Keratinocyte (primary cell): ENCODE data around the gene SERPINI1. TPM values are rescaled to one million over a fixed set of nuclear protein-coding genes. Genes with fewer than 3 reads are reported as not detected.

Source experiments
- DNase-seq: peaks from one replicate; pipeline ENCODE4 v3.0.0-alpha.2; 2011; ENCODE audit warnings: low read depth, missing footprints, low spot score
- FAIRE-seq: peaks from 2 replicates; lab custom pipeline; 2011; peaks lifted over from hg19 to GRCh38; lab: Jason Lieb, UNC
- H2AFZ ChIP-seq: 2 replicates; pipeline ENCODE4 v1.6.0; 2012; ENCODE audit warnings: low read length, control low read depth, inconsistent platforms; ENCODE audit not compliant: control insufficient read depth
- H3K27ac ChIP-seq: 2 replicates; pipeline ENCODE4 v1.5.1; 2011; ENCODE audit warnings: low read length; ENCODE audit not compliant: control insufficient read depth, insufficient read depth
- H3K27me3 ChIP-seq: 3 replicates; pipeline ENCODE4 v1.6.0; 2011; ENCODE audit warnings: low read length; ENCODE audit not compliant: control insufficient read depth, insufficient read depth; ENCODE audit errors: extremely low read depth
- H3K36me3 ChIP-seq, 2 experiments: 2 replicates in 1 of 2; 3 replicates in 1 of 2; pipeline ENCODE4 v1.5.1; 2011; ENCODE audit warnings: low read length in 2 of 2, mild to moderate bottlenecking in 1 of 2; ENCODE audit not compliant: control insufficient read depth in 2 of 2, insufficient read depth in 2 of 2; ENCODE audit errors: extremely low read depth in 1 of 2
- H3K4me1 ChIP-seq: 3 replicates; pipeline ENCODE4 v1.5.1; 2011; ENCODE audit warnings: low read length; ENCODE audit not compliant: control insufficient read depth, insufficient read depth; ENCODE audit errors: extremely low read depth
- H3K4me2 ChIP-seq: 3 replicates; pipeline ENCODE4 v1.6.0; 2011; ENCODE audit warnings: low read depth, low read length; ENCODE audit not compliant: control insufficient read depth, insufficient read depth; ENCODE audit errors: extremely low read depth
- H3K4me3 ChIP-seq, 3 experiments: fragments of 200-600 bp in 1 of 3; sonication (generic) in 1 of 3; 2 replicates in 2 of 3; 3 replicates in 1 of 3; pipeline ENCODE4 v1.5.1; 2011 to 2016; ENCODE audit warnings: low read length in 3 of 3, mild to moderate bottlenecking in 3 of 3, control low read depth in 2 of 3, inconsistent platforms in 1 of 3, low read depth in 1 of 3, mixed read lengths in 1 of 3, mixed run types in 1 of 3, moderate library complexity in 1 of 3; ENCODE audit not compliant: control insufficient read depth in 2 of 3, insufficient read depth in 2 of 3; ENCODE audit errors: extremely low read depth in 1 of 3
- H3K79me2 ChIP-seq: 2 replicates; pipeline ENCODE4 v1.6.0; 2012; ENCODE audit warnings: low read length; ENCODE audit not compliant: control insufficient read depth, insufficient read depth
- H3K9ac ChIP-seq: 3 replicates; pipeline ENCODE4 v1.6.0; 2011; ENCODE audit warnings: low read length; ENCODE audit not compliant: control insufficient read depth, insufficient read depth; ENCODE audit errors: extremely low read depth
- H3K9me1 ChIP-seq: 3 replicates; pipeline ENCODE4 v1.6.0; 2011; ENCODE audit warnings: low read length; ENCODE audit not compliant: control insufficient read depth, insufficient read depth; ENCODE audit errors: extremely low read depth
- H3K9me3 ChIP-seq: 2 replicates; pipeline ENCODE4 v1.5.1; 2012; ENCODE audit warnings: low read depth, low read length; ENCODE audit not compliant: control insufficient read depth
- H4K20me1 ChIP-seq: 3 replicates; pipeline ENCODE4 v1.6.0; 2011; ENCODE audit warnings: low read length; ENCODE audit not compliant: control insufficient read depth, insufficient read depth; ENCODE audit errors: extremely low read depth
- EZH2 ChIP-seq: IDR thresholded peaks from one replicate; pipeline ENCODE4 v1.6.1; 2012; ENCODE audit warnings: inconsistent platforms, mild to moderate bottlenecking, low read length, moderate library complexity
- dilution Hi-C: fragments of 300-500 bp; cut with MboI; formaldehyde crosslinking; loops from one replicate; pipeline ENCODE4 v1.7.0; 2020; ENCODE audit warnings: low sequenced_read_pairs; ENCODE audit not compliant: extremely low pct_ligation_motif_present
- polyA plus RNA-seq, 5 experiments: library from polyadenylated mRNA; depleted of rRNA in 3 of 5; stranded (reverse) in 3 of 5; stranded (forward) in 1 of 5; unstranded in 1 of 5; fragments of >200 nt; gene quantifications; 1 replicate in 1 of 5; 2 replicates in 3 of 5; 3 replicates in 1 of 5; pipeline versions ENCODE4 v1.2.1 to v1.2.3, GENCODE V29; 2011 to 2012; ENCODE audit warnings: missing spikeins in 2 of 5, low read depth in 1 of 5, low replicate concordance in 1 of 5
- TF ChIP-seq, protein P1 (sequence below), 3 experiments: IDR thresholded peaks in 1 of 3; conservative IDR thresholded peaks in 1 of 3; optimal IDR thresholded peaks in 1 of 3; 2 replicates in 2 of 3; 3 replicates in 1 of 3; pipeline versions ENCODE3 to v1.5.1; 2011; ENCODE audit warnings: low read length in 3 of 3, mild to moderate bottlenecking in 3 of 3, moderate library complexity in 2 of 3, control low read depth in 1 of 3, inconsistent platforms in 1 of 3; ENCODE audit not compliant: insufficient read depth in 2 of 3; ENCODE audit errors: extremely low read depth in 1 of 3

The SERPINI1 gene
- polyA plus RNA-seq, 1 donor (not counting 4 experiments of a cell fraction or from before 2014, with no cell fraction given): 5.5 TPM

DNA sequence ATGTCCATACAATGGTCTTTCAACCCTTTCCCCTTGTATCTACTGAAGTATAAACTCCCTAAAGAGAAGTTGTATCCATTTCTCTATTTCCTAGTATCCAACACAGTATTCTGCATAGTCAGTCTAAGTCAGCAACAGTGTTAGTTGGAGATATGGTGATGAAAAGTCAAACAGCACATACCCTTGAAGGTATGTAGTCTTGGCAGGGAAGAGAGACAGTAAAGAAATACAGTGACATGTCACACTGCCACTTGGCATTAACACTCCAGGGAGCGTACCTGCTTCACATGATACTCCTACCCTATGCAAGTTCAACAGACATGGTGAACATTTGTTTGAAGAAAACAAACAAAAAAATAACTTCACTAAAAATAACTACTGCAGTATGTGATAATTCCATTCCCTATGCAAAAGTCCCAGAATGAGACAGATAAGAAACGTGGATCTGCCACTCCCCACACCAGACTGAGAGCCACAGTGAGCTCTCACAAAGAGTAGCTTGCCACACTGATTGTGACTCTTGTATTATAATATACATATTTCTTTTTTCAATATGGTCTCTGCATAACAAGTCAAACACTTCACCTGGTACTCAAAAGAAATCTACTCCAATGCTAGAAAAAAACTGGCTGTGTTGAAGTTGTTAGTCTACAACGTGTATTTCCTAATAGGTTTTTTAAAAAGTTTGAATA, 6.7 kb upstream of the SERPINI1 start:
- FAIRE-seq: no peak
- TF ChIP-seq EZH2: no peak
- TF ChIP-seq, protein P1, sequence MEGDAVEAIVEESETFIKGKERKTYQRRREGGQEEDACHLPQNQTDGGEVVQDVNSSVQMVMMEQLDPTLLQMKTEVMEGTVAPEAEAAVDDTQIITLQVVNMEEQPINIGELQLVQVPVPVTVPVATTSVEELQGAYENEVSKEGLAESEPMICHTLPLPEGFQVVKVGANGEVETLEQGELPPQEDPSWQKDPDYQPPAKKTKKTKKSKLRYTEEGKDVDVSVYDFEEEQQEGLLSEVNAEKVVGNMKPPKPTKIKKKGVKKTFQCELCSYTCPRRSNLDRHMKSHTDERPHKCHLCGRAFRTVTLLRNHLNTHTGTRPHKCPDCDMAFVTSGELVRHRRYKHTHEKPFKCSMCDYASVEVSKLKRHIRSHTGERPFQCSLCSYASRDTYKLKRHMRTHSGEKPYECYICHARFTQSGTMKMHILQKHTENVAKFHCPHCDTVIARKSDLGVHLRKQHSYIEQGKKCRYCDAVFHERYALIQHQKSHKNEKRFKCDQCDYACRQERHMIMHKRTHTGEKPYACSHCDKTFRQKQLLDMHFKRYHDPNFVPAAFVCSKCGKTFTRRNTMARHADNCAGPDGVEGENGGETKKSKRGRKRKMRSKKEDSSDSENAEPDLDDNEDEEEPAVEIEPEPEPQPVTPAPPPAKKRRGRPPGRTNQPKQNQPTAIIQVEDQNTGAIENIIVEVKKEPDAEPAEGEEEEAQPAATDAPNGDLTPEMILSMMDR (optimal IDR thresholded peaks at IDR 0.05 in 1 of 3, IDR thresholded peaks at IDR 0.05 in 1 of 3, conservative IDR thresholded peaks at IDR 0.05 in 1 of 3; ENCODE audit: extremely low read depth in 1 of 3, insufficient read depth in 2 of 3, low read length in 3 of 3): no peak
- Histone ChIP-seq H3K27ac (peak overlapping the region; percentile 37), H3K79me2 (peaks cover 99% of the 10 kb centered on the region), H3K4me3 (no peak overlapping the region), H2AFZ (no peak overlapping the region), H3K9me3 (no peaks in the 10 kb centered on the region), H4K20me1 (peaks cover 9% of the 10 kb centered on the region), H3K9me1 (peaks cover 4% of the 10 kb centered on the region), H3K36me3 (peaks cover 0 to 5% of the 10 kb centered on the region in 2 experiments), H3K4me2 (peak overlapping the region; percentile 25), H3K9ac (no peak overlapping the region), H3K4me1 (peaks cover 21% of the 10 kb centered on the region), H3K27me3 (no peaks in the 10 kb centered on the region)
- dilution Hi-C loops: no loop called here
- DNase-seq: no peak

- TF ChIP-seq EZH2: no peak
- TF ChIP-seq, protein P1 (optimal IDR thresholded peaks at IDR 0.05 in 1 of 3, IDR thresholded peaks at IDR 0.05 in 1 of 3, conservative IDR thresholded peaks at IDR 0.05 in 1 of 3; ENCODE audit: extremely low read depth in 1 of 3, insufficient read depth in 2 of 3, low read length in 3 of 3): no peak
- H3K27ac ChIP-seq: no peak overlapping the region
- no peak overlapping the region for H3K4me2 ChIP-seq
- dilution Hi-C loops: no loop called here
- H3K9me1 ChIP-seq: peaks cover 4% of the 10 kb centered on the region
- peaks cover 0 to 5% of the 10 kb centered on the region in 2 experiments for H3K36me3 ChIP-seq
- H3K79me2 ChIP-seq: peaks cover 96% of the 10 kb centered on the region
- no peaks in the 10 kb centered on the region for H3K27me3 ChIP-seq
- FAIRE-seq (no peak), DNase-seq (no peak)
- no peak overlapping the region for H3K9ac ChIP-seq
- H2AFZ ChIP-seq: no peak overlapping the region
- H3K9me3 ChIP-seq: no peaks in the 10 kb centered on the region
- peaks cover 9% of the 10 kb centered on the region for H4K20me1 ChIP-seq
- H3K4me3 ChIP-seq: no peak overlapping the region
- H3K4me1 ChIP-seq: peaks cover 21% of the 10 kb centered on the region
These were observed 5.9 kb upstream of the SERPINI1 start for GRCh38 chr3:167729591-167729990.
